Measurements from ENCODE around the gene PITPNC1.
A peak's percentile ranks its signal among the peaks of the same experiment; 100 is the strongest.
"Not testable (repeated sequence)": the region's sequence is repeated elsewhere in the genome, so short reads cannot be mapped to it uniquely, and the experiment has no call there.

Gene PITPNC1

GRCh38 chr17:67469208-67469980 is 92.3 kb downstream of the PITPNC1 start:
- Histone ChIP-seq H3K9ac (ENCODE audit: low read length in 5 of 5) (no peak overlapping the region), H3K9me3 (ENCODE audit: control insufficient read depth in 5 of 5, low read length in 5 of 5) (no peaks in the 10 kb centered on the region), H3K4me1 (ENCODE audit: control insufficient read depth in 5 of 5, insufficient read depth in 5 of 5, low read length in 5 of 5) (peaks cover 2 to 26% (median 4%) of the 10 kb centered on the region in 5 donors), H3K27ac (ENCODE audit: low read depth, low read length) (peak overlapping the region; percentile 6), H3K4me3 (ENCODE audit: low read depth in 1 of 5, low read length in 5 of 5) (peak overlapping the region in 1 of 5 donors; percentile 6), H3K27me3 (ENCODE audit: control insufficient read depth in 5 of 5, insufficient read depth in 4 of 5, low read length in 5 of 5) (no peaks in the 10 kb centered on the region), H3K36me3 (ENCODE audit: control insufficient read depth in 5 of 5, insufficient read depth in 5 of 5, low read length in 5 of 5) (no peaks in the 10 kb centered on the region)

DNA sequence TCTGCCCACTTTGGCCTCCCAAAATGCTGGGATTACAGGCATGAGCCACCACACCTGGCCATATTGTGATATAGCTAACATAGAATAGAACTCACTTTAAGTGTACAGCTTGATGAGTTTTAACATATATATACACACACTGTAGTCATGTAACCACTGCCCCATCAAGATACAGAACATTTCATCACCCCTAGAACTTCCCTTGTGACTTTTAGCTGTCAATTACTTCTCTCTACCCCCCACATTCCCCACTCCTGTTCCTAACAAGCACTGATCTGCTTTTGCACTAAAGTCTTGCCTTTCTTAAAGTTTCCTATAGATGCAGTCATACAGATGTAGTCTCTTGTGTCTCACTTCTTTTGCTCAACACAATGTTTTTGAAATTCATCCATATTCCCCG is 93.1 kb downstream of the PITPNC1 start:
- Histone ChIP-seq H3K4me1 (ENCODE audit: control insufficient read depth in 5 of 5, insufficient read depth in 5 of 5, low read length in 5 of 5) (peaks cover 4 to 34% (median 9%) of the 10 kb centered on the region in 5 donors), H3K9ac (ENCODE audit: low read length in 5 of 5) (no peak overlapping the region), H3K4me3 (ENCODE audit: low read depth in 1 of 5, low read length in 5 of 5) (no peak overlapping the region), H3K36me3 (ENCODE audit: control insufficient read depth in 5 of 5, insufficient read depth in 5 of 5, low read length in 5 of 5) (no peaks in the 10 kb centered on the region), H3K9me3 (ENCODE audit: control insufficient read depth in 5 of 5, low read length in 5 of 5) (no peaks in the 10 kb centered on the region), H3K27ac (ENCODE audit: low read depth, low read length) (no peak overlapping the region), H3K27me3 (ENCODE audit: control insufficient read depth in 5 of 5, insufficient read depth in 4 of 5, low read length in 5 of 5) (no peaks in the 10 kb centered on the region)

DNA sequence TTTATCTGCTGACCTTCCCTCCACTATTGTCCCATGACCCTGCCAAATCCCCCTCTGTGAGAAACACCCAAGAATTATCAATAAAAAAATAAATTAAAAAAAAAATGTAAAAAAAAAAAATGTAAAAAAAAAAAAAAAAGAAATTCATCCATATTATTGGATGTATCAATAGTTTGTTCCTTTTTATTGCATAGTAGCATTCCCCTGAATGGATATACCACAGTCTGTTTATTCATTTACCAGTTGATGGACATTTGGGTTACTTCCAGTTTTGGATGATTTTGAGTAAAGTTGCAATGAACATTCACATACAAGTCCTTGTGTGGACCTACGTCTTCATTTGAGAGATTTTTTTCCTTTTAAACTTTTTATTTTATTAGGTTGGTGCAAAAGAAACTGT is 94.0 kb downstream of the PITPNC1 start:
- Histone ChIP-seq H3K36me3 (ENCODE audit: control insufficient read depth in 5 of 5, insufficient read depth in 5 of 5, low read length in 5 of 5) (no peaks in the 10 kb centered on the region), H3K4me3 (ENCODE audit: low read depth in 1 of 5, low read length in 5 of 5) (no peak overlapping the region), H3K4me1 (ENCODE audit: control insufficient read depth in 5 of 5, insufficient read depth in 5 of 5, low read length in 5 of 5) (peaks cover 4 to 40% (median 9%) of the 10 kb centered on the region in 5 donors), H3K27me3 (ENCODE audit: control insufficient read depth in 5 of 5, insufficient read depth in 4 of 5, low read length in 5 of 5) (no peaks in the 10 kb centered on the region), H3K9ac (ENCODE audit: low read length in 5 of 5) (no peak overlapping the region), H3K9me3 (ENCODE audit: control insufficient read depth in 5 of 5, low read length in 5 of 5) (no peaks in the 10 kb centered on the region), H3K27ac (ENCODE audit: low read depth, low read length) (no peak overlapping the region)

DNA sequence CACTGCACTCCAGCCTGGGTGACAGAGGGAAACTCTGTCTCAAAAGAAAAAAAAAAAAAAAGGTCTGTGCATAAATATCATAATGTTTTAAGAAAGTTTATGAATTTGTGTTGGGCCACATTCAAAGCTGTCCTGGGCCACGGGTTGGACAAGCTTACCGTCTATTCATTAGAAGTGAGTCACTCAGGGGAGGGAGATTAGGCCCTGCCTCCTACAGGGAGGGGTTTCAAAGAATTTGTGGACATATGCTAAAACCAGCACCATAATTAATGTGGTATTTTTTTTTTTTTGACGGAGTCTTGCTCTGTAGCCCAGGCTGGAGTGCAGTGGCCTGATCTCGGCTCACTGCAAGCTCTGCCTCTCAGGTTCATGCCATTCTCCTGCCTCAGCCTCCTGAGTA is 95.5 kb downstream of the PITPNC1 start:
- not testable (repeated sequence) for H3K36me3 ChIP-seq (ENCODE audit: control insufficient read depth in 5 of 5, insufficient read depth in 5 of 5, low read length in 5 of 5); H3K9me3 ChIP-seq (ENCODE audit: control insufficient read depth in 5 of 5, low read length in 5 of 5); H3K27ac ChIP-seq (ENCODE audit: low read depth, low read length); H3K9ac ChIP-seq (ENCODE audit: low read length in 5 of 5); H3K4me3 ChIP-seq (ENCODE audit: low read depth in 1 of 5, low read length in 5 of 5); H3K27me3 ChIP-seq (ENCODE audit: control insufficient read depth in 5 of 5, insufficient read depth in 4 of 5, low read length in 5 of 5)
- peaks cover 4 to 40% (median 9%) of the 10 kb centered on the region in 5 donors for H3K4me1 ChIP-seq (ENCODE audit: control insufficient read depth in 5 of 5, insufficient read depth in 5 of 5, low read length in 5 of 5)

DNA sequence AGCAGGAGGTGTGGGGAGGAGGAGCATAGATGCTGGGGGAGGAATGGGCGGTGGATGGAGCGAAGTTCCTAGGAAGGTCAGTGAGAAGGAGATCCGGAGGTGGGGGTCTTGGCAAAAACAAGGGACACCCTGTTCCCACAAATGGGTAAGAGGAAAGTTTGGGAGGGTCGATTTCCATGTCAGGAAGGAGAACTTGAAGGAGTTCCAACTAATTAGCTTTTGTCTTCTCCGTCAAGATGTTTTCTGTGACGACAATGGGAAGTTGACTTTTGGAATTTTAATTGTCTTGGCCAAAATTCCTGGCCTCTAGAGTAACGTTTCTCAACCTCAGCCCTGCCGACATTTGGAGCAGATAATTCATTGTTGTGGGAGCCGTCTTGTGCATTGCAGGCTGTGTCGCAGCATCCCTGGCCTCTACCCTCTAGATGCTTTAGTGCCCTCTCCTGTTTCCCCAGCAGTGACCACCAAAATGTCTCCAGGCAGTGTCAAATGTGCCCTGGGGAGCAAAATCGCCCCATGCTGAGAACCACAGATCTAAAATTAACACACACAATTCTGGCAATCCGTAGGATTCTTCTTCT is 97.1 kb downstream of the PITPNC1 start:
- H3K36me3 ChIP-seq (ENCODE audit: control insufficient read depth in 5 of 5, insufficient read depth in 5 of 5, low read length in 5 of 5): no peaks in the 10 kb centered on the region
- no peaks in the 10 kb centered on the region for H3K9me3 ChIP-seq (ENCODE audit: control insufficient read depth in 5 of 5, low read length in 5 of 5)
- H3K9ac ChIP-seq (ENCODE audit: low read length in 5 of 5): no peak overlapping the region
- peak overlapping the region; percentile 28 for H3K27ac ChIP-seq (ENCODE audit: low read depth, low read length)
- H3K27me3 ChIP-seq (ENCODE audit: control insufficient read depth in 5 of 5, insufficient read depth in 4 of 5, low read length in 5 of 5): no peaks in the 10 kb centered on the region
- H3K4me1 ChIP-seq (ENCODE audit: control insufficient read depth in 5 of 5, insufficient read depth in 5 of 5, low read length in 5 of 5): peaks cover 0 to 34% (median 9%) of the 10 kb centered on the region in 5 donors
- H3K4me3 ChIP-seq (ENCODE audit: low read depth in 1 of 5, low read length in 5 of 5): no peak overlapping the region

DNA sequence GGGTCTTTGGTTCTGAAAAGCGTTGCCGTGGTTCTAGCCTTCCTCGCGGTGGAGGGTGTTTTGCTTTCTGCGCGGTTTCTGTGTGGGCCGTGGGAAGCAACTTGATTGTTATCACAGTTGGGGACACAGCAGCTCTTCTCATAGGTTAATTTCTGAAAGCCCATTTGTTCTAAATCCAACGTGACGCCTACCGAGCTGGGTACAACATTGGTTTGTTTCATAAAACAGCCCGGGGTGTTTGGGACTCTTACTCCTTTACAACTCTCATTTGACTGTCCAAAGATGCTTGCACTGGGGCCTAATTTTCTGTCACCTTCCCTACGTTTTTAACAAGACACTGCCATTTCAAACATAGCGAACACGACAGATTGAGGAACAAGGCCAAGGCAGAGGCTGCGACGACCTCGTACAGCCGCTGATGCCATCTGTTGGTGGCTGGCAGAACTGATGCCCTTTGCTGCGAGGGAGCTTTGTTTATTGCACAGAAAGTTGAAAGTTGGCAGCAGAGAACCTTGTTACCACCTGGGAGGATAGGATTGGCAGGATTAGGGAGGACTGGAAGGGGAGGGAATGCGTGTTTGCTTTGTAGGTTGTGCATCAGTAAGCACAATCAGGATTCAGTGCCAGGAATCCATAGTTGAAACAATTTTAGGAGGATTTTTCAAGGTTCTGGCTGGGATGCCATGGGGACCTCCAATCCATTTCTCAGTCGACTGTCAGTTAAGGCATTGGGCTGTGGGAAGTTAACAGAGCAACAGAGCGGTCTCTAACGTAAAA is 98.3 kb downstream of the PITPNC1 start:
- H3K4me1 ChIP-seq (ENCODE audit: control insufficient read depth in 5 of 5, insufficient read depth in 5 of 5, low read length in 5 of 5): peaks cover 0 to 30% (median 9%) of the 10 kb centered on the region in 5 donors
- no peak overlapping the region for H3K4me3 ChIP-seq (ENCODE audit: low read depth in 1 of 5, low read length in 5 of 5)
- no peaks in the 10 kb centered on the region for H3K27me3 ChIP-seq (ENCODE audit: control insufficient read depth in 5 of 5, insufficient read depth in 4 of 5, low read length in 5 of 5)
- peak overlapping the region; percentile 44 for H3K27ac ChIP-seq (ENCODE audit: low read depth, low read length)
- H3K9ac ChIP-seq (ENCODE audit: low read length in 5 of 5): peak overlapping the region in 1 of 5 donors; percentile 14
- no peaks in the 10 kb centered on the region for H3K36me3 ChIP-seq (ENCODE audit: control insufficient read depth in 5 of 5, insufficient read depth in 5 of 5, low read length in 5 of 5)
- H3K9me3 ChIP-seq (ENCODE audit: control insufficient read depth in 5 of 5, low read length in 5 of 5): no peaks in the 10 kb centered on the region

- Histone ChIP-seq H3K4me3 (ENCODE audit: low read depth in 1 of 5, low read length in 5 of 5) (no peak overlapping the region), H3K36me3 (ENCODE audit: control insufficient read depth in 5 of 5, insufficient read depth in 5 of 5, low read length in 5 of 5) (no peaks in the 10 kb centered on the region), H3K27me3 (ENCODE audit: control insufficient read depth in 5 of 5, insufficient read depth in 4 of 5, low read length in 5 of 5) (no peaks in the 10 kb centered on the region), H3K9ac (ENCODE audit: low read length in 5 of 5) (no peak overlapping the region), H3K27ac (ENCODE audit: low read depth, low read length) (no peak overlapping the region), H3K4me1 (ENCODE audit: control insufficient read depth in 5 of 5, insufficient read depth in 5 of 5, low read length in 5 of 5) (peaks cover 0 to 32% (median 9%) of the 10 kb centered on the region in 5 donors), H3K9me3 (ENCODE audit: control insufficient read depth in 5 of 5, low read length in 5 of 5) (no peaks in the 10 kb centered on the region)
These were observed 99.8 kb downstream of the PITPNC1 start for GRCh38 chr17:67476787-67477335.

DNA sequence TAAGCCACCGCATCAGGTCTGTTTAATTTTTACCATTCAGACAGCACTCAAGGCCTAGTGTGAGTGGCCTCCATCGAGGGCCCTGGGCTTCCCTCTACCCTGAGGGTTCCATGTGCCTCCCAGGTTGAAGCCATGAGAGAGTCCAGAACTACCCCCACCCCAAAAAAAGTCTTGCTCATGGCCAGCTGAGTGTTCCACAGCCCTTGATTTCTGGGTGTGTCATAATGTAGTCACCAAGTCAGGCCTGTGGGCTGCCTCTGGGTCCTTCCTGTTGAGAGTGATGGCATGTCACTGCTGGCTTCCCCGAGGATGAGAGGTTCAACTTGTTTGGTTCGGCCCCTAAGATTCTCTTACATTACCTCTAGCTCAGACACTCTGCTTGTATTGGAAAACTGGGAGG is 100.6 kb downstream of the PITPNC1 start:
- Histone ChIP-seq H3K27me3 (ENCODE audit: control insufficient read depth in 5 of 5, insufficient read depth in 4 of 5, low read length in 5 of 5) (no peaks in the 10 kb centered on the region), H3K4me1 (ENCODE audit: control insufficient read depth in 5 of 5, insufficient read depth in 5 of 5, low read length in 5 of 5) (peaks cover 0 to 32% (median 9%) of the 10 kb centered on the region in 5 donors), H3K9me3 (ENCODE audit: control insufficient read depth in 5 of 5, low read length in 5 of 5) (no peaks in the 10 kb centered on the region), H3K4me3 (ENCODE audit: low read depth in 1 of 5, low read length in 5 of 5) (no peak overlapping the region), H3K36me3 (ENCODE audit: control insufficient read depth in 5 of 5, insufficient read depth in 5 of 5, low read length in 5 of 5) (no peaks in the 10 kb centered on the region), H3K27ac (ENCODE audit: low read depth, low read length) (no peak overlapping the region), H3K9ac (ENCODE audit: low read length in 5 of 5) (no peak overlapping the region)

DNA sequence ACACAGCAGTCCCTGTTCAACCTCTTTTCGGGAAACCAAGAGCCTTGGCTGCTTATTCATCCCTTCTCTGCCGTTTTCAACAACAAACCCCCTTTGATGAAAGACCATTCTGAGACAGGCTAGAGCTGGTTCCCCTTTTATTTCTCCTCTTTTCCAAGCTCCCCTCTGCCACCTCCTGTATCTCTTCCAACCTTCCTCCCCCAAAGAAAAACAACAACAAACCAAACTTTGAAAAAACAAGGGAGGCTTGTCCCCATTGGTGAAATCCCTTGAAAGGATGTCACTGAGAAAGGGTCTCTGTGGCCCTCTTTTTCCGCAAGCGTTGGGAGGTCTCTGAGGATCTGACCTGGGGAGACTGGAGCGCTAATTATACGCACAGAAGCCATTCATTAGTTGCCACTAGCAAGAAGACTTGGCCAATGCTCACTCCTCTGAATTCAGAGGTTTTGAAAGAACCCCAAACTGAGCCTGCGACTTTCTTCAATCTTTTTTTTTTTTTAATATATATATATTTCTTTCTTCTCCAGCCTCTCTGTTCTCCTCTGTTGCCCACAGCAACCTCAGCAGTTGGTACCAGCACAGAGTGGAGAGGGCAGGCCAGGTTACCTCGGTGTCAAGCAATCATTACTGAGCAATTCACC is 101.4 kb downstream of the PITPNC1 start:
- Histone ChIP-seq H3K27me3 (ENCODE audit: control insufficient read depth in 5 of 5, insufficient read depth in 4 of 5, low read length in 5 of 5) (no peaks in the 10 kb centered on the region), H3K4me3 (ENCODE audit: low read depth in 1 of 5, low read length in 5 of 5) (no peak overlapping the region), H3K9ac (ENCODE audit: low read length in 5 of 5) (peak overlapping the region in 1 of 5 donors; percentile 11), H3K27ac (ENCODE audit: low read depth, low read length) (no peak overlapping the region), H3K9me3 (ENCODE audit: control insufficient read depth in 5 of 5, low read length in 5 of 5) (no peaks in the 10 kb centered on the region), H3K36me3 (ENCODE audit: control insufficient read depth in 5 of 5, insufficient read depth in 5 of 5, low read length in 5 of 5) (no peaks in the 10 kb centered on the region), H3K4me1 (ENCODE audit: control insufficient read depth in 5 of 5, insufficient read depth in 5 of 5, low read length in 5 of 5) (peaks cover 0 to 30% (median 9%) of the 10 kb centered on the region in 5 donors)

All from subcutaneous abdominal adipose tissue (tissue), 5 donors.